H1 (cell line): Measurements from ENCODE around the gene CUZD1. TPM values are rescaled to one million over a fixed set of nuclear protein-coding genes. Genes with fewer than 3 reads are reported as not detected.

Source experiments
- EP300 ChIP-seq, 2 experiments: IDR thresholded peaks; 1 replicate in 1 of 2; 2 replicates in 1 of 2; pipeline ENCODE4 v1.6.1; 2011 to 2012; ENCODE audit warnings: low read depth in 2 of 2, low read length in 2 of 2, mild to moderate bottlenecking in 2 of 2, borderline replicate concordance in 1 of 2, inconsistent platforms in 1 of 2, moderate library complexity in 1 of 2
- EZH2 ChIP-seq: fragments of 200-600 bp; sonication (generic); IDR thresholded peaks from 2 replicates; pipeline ENCODE4 v1.7.1; 2012; ENCODE audit warnings: low read depth, mild to moderate bottlenecking, moderate library complexity, low read length, inconsistent platforms; ENCODE audit not compliant: severe bottlenecking
- SAP30 ChIP-seq: fragments of 300-600 bp; sonication (generic); IDR thresholded peaks from 2 replicates; pipeline ENCODE4 v1.7.1; 2012; ENCODE audit warnings: low read length, moderate library complexity, mild to moderate bottlenecking, inconsistent platforms; ENCODE audit not compliant: insufficient read depth, insufficient replicate concordance
- TBP ChIP-seq: IDR thresholded peaks from 2 replicates; pipeline ENCODE4 v1.6.1; 2011; ENCODE audit warnings: low read depth, low read length, improper control_type of control experiment
- polyA plus RNA-seq, 7 experiments: library from polyadenylated mRNA; depleted of rRNA in 3 of 7; stranded (reverse) in 5 of 7; unstranded in 2 of 7; fragments of >200 nt in 5 of 7; fragments of 200-250 nt in 2 of 7; gene quantifications; 1 replicate in 5 of 7; 2 replicates in 1 of 7; 4 replicates in 1 of 7; pipeline versions ENCODE4 v1.2.1 to v1.2.3, GENCODE V29; 2011 to 2013; ENCODE audit warnings: missing spikeins in 2 of 7, mixed read lengths in 2 of 7
- total RNA-seq: library from RNA; stranded (reverse); fragmentation: NEBNext Ultra II Directional; extraction: Animal tissue kit (Norgen Biotek cat#: 25700); gene quantifications from 2 replicates; pipeline ENCODE4 v1.2.1, GENCODE V29; 2021

CUZD1 gene
- total and polyA plus RNA-seq, 2 of the 8 experiments (the other 6 are each of a cell fraction or from before 2014, with no cell fraction given) = 11.9 to 30.0 TPM

DNA sequence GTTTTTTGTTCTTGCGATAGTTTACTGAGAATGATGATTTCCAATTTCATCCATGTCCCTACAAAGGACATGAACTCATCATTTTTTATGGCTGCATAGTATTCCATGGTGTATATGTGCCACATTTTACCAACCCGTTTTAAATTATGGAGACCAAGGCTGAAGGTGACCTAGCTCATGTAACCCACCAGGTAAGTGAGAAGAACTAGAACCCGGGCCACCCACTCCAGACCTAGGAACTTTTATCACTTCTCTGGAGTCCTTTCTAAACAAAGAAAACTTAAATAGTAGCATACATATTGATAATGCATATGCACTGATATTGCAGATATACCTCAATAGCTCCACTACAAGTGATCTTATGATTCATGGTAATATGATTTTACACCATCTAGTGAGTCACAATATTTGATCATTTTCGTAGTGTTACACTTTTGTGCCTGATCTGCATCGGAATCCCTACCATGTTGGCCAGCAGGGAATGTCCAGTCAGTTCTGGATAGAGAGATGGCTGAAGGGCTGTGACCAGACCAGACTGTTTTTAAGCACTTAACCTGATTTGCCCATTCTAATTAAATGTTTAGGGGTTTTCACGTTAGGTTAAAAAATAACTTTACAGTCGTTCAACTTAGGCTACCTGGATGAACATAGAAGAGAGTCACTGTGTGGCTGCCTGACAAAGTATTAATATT lies 15.2 kb downstream of the CUZD1 start (continued):
- TF ChIP-seq TBP (no peak), EZH2 (no peak), EP300 (IDR thresholded peaks at IDR 0.05; ENCODE audit: borderline replicate concordance in 1 of 2, low read depth in 2 of 2, low read length in 2 of 2) (no peak), SAP30 (no peak)
